ENCODE data around the gene ATP6V1G3. TPM values are rescaled to one million over a fixed set of nuclear protein-coding genes. Genes with fewer than 3 reads are reported as not detected.

Gene ATP6V1G3
- total and polyA plus RNA-seq, 7 donors = not detected

DNA sequence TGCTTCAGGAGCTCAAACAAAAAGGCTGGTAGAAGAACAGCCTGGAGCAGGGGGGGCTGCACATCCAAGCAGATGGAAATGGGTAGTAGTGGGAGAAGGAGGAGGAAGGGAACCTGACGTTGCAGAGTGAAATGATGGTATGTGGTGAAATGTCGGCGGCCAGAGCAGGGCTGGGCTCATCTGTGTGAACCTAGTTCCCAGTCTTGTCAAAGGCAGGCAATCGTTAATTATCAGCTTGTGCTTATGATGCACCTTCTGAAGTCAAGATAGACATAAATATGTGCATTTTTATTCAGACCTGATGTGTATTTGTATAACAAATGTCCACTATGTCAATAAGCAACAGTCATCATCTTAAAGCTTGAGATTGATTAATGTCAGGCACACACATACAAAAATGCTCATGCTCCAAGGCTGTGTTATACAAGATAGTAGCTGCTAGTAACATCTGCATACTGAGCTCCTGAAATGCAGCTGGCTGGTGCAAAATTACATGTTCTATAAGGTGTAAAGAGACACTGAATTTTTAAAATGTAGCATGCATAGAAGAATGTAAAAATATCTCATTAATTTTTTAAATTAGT lies 10.6 kb upstream of the ATP6V1G3 start:
- Histone ChIP-seq H3K36me3 (no peaks in the 10 kb centered on the region), H3K27ac (no peak overlapping the region), H3K4me3 (no peak overlapping the region), H3K9me3 (no peaks in the 10 kb centered on the region), H3K4me1 (no peaks in the 10 kb centered on the region), H3K27me3 (no peaks in the 10 kb centered on the region)
- no peak for DNase-seq
- 80 to 84% methylated on average over 4 of the region's 4 CpGs for WGBS, 2 donors
- intact Hi-C loops (cut with DNase I) = no loop called here
- TF ChIP-seq EP300 (IDR thresholded peaks at IDR 0.05) (no peak), POLR2A (IDR thresholded peaks at IDR 0.05) (no peak), POLR2AphosphoS5 (IDR thresholded peaks at IDR 0.05) (no peak)
- TF ChIP-seq, protein P1, sequence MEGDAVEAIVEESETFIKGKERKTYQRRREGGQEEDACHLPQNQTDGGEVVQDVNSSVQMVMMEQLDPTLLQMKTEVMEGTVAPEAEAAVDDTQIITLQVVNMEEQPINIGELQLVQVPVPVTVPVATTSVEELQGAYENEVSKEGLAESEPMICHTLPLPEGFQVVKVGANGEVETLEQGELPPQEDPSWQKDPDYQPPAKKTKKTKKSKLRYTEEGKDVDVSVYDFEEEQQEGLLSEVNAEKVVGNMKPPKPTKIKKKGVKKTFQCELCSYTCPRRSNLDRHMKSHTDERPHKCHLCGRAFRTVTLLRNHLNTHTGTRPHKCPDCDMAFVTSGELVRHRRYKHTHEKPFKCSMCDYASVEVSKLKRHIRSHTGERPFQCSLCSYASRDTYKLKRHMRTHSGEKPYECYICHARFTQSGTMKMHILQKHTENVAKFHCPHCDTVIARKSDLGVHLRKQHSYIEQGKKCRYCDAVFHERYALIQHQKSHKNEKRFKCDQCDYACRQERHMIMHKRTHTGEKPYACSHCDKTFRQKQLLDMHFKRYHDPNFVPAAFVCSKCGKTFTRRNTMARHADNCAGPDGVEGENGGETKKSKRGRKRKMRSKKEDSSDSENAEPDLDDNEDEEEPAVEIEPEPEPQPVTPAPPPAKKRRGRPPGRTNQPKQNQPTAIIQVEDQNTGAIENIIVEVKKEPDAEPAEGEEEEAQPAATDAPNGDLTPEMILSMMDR (IDR thresholded peaks at IDR 0.05) = no peak

DNA sequence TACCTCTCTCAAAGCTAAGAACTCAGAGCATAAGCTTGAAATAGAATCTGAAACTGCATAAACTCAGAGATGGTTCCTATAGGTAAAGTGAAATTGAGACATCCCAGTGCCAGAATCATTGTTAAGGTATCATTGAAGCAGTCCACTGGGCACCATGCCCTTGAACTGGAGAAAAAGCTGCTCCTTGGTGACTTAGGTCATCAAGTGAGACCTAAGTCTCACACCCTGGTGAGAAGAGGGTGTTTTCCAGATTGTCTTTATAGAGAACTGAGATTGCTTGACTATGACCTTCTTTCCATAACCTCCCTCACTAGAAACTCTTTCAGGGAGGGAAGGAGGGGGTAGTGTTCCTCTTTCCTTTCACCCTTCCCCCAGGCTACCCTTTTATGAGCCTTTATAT lies 9.4 kb upstream of the ATP6V1G3 start:
- TF ChIP-seq EP300 (IDR thresholded peaks at IDR 0.05) (no peak), POLR2AphosphoS5 (IDR thresholded peaks at IDR 0.05) (no peak), POLR2A (IDR thresholded peaks at IDR 0.05) (no peak)
- TF ChIP-seq, protein P1 (IDR thresholded peaks at IDR 0.05) = no peak
- no peak overlapping the region for H3K27ac ChIP-seq
- H3K9me3 ChIP-seq = no peaks in the 10 kb centered on the region
- intact Hi-C loops (cut with DNase I) = no loop called here
- DNase-seq = no peak
- H3K36me3 ChIP-seq = no peaks in the 10 kb centered on the region
- H3K4me3 ChIP-seq = no peak overlapping the region
- H3K27me3 ChIP-seq = no peaks in the 10 kb centered on the region
- H3K4me1 ChIP-seq = no peaks in the 10 kb centered on the region

DNA sequence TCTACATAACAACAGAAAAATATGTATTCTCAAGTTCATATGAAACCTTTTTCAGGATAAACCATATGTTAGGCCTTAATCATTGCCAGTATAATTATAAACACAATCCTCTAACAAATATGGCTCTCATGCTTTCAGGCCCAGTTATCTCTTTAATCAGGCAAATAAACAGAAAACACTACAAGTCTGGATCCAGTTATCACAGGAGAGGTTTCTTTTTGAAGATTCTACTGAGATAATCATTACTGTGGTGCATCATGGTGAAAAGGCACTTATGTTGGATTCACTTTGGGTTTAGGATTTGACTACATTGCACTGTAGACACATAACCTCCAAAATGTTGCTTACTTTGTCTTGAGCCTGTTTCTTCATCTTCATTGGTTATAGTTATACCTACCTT lies 8.4 kb upstream of the ATP6V1G3 start:
- H3K4me3 ChIP-seq = no peak overlapping the region
- intact Hi-C loops (cut with DNase I) = no loop called here
- no peaks in the 10 kb centered on the region for H3K4me1 ChIP-seq
- TF ChIP-seq EP300 (IDR thresholded peaks at IDR 0.05) = no peak
- TF ChIP-seq POLR2A (IDR thresholded peaks at IDR 0.05) = no peak
- no peak for TF ChIP-seq POLR2AphosphoS5 (IDR thresholded peaks at IDR 0.05)
- TF ChIP-seq, protein P1 (IDR thresholded peaks at IDR 0.05) = no peak
- H3K9me3 ChIP-seq = no peaks in the 10 kb centered on the region
- no peaks in the 10 kb centered on the region for H3K36me3 ChIP-seq
- DNase-seq = no peak
- H3K27ac ChIP-seq = no peak overlapping the region
- H3K27me3 ChIP-seq = no peaks in the 10 kb centered on the region

DNA sequence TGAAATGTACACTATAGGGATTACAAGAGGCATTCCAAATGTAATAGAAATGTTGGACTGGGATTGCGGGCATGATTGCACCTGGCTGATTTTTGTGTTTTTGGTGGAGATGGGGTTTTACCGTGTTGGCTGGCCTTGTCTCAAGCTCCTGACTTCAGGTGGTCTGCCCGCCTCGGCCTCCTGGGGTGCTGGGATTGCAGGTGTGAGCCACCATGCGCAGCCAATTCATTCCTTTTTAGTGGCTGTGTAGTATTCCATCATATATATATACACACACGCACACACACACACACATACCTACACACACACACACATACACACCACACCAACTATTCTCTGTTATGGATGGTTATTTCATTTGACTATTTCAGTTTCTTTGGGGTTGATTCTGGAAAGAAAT lies 4.7 kb upstream of the ATP6V1G3 start:
- no peaks in the 10 kb centered on the region for H3K36me3 ChIP-seq
- H3K4me1 ChIP-seq = no peaks in the 10 kb centered on the region
- no peaks in the 10 kb centered on the region for H3K27me3 ChIP-seq
- no peak overlapping the region for H3K4me3 ChIP-seq
- WGBS, 2 donors = 93 to 95% methylated on average over 6 of the region's 6 CpGs
- DNase-seq = no peak
- intact Hi-C loops (cut with DNase I) = no loop called here
- H3K9me3 ChIP-seq = no peaks in the 10 kb centered on the region
- TF ChIP-seq, protein P1 (IDR thresholded peaks at IDR 0.05) = no peak
- H3K27ac ChIP-seq = no peak overlapping the region

DNA sequence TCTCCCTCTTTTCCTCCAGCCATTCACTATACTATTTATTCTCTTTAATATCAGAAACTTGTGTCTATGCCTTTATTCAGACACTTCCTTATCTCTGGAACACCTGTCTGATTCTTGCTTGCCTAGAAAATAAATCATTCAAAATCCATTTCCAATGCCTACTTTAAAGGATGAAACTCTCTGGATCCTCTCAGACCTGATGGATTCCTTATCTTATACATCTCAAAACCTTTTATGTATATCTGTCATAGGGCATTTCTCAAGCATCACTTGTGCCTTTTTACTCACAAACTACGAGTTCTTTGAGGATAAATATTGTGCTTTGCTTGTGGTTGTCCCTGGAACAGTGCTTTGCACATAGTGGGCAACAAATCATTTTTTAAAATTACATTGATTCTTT lies 3.8 kb upstream of the ATP6V1G3 start:
- H3K4me1 ChIP-seq = no peaks in the 10 kb centered on the region
- no peaks in the 10 kb centered on the region for H3K36me3 ChIP-seq
- no peak for DNase-seq
- TF ChIP-seq POLR2A (IDR thresholded peaks at IDR 0.05) = no peak
- TF ChIP-seq POLR2AphosphoS5 (IDR thresholded peaks at IDR 0.05) = no peak
- TF ChIP-seq, protein P1 (IDR thresholded peaks at IDR 0.05) = no peak
- no peak for TF ChIP-seq EP300 (IDR thresholded peaks at IDR 0.05)
- H3K27me3 ChIP-seq = no peaks in the 10 kb centered on the region
- H3K4me3 ChIP-seq = no peak overlapping the region
- WGBS, 2 donors = 57 to 69% methylated on average over 1 of the region's 1 CpG
- no peak overlapping the region for H3K27ac ChIP-seq
- intact Hi-C loops (cut with DNase I) = no loop called here
- H3K9me3 ChIP-seq = no peaks in the 10 kb centered on the region

Data from sigmoid colon (tissue), 7 donors.